Psoas muscle (tissue), 8 donors: ENCODE measurements around the gene TNFSF9. TPM values are rescaled to one million over a fixed set of nuclear protein-coding genes. Genes with fewer than 3 reads are reported as not detected.
"Not testable (repeated sequence)": the region's sequence is repeated elsewhere in the genome, so short reads cannot be mapped to it uniquely, and the experiment has no call there.

Experiments
- ATAC-seq, 4 donors: fragments of 200-7000 bp; cut with Tn5 transposase; one replicate each; pipeline ENCODE4 v1.9.1; 2020; ENCODE audit warnings: moderate library complexity in 3 of 4, mild to moderate bottlenecking in 2 of 4
- DNase-seq, 2 donors: peaks; one replicate each; pipeline ENCODE4 v3.0.0-alpha.2; 2020
- H3K27ac ChIP-seq: fragments of 200-600 bp; one replicate; pipeline ENCODE4 v1.8.0; 2022
- H3K27me3 ChIP-seq, 3 donors: fragments of 200-600 bp in 1 of 3; one replicate each; pipeline versions ENCODE4 v1.6.1 to v1.8.0; 2013 to 2022; ENCODE audit warnings: low read length in 2 of 3, mild to moderate bottlenecking in 2 of 3, moderate library complexity in 1 of 3; ENCODE audit not compliant: insufficient read depth in 3 of 3
- H3K36me3 ChIP-seq, 2 donors: fragments of 200-600 bp in 1 of 2; one replicate each; pipeline versions ENCODE4 v1.6.1 to v1.8.0; 2013 to 2022; ENCODE audit warnings: low read depth in 1 of 2, mild to moderate bottlenecking in 1 of 2, moderate library complexity in 1 of 2; ENCODE audit not compliant: insufficient read depth in 1 of 2
- H3K4me1 ChIP-seq: fragments of 200-600 bp; one replicate; pipeline ENCODE4 v1.8.0; 2022
- H3K4me3 ChIP-seq: fragments of 200-600 bp; one replicate; pipeline ENCODE4 v1.8.0; 2022; ENCODE audit warnings: mild to moderate bottlenecking
- H3K9me3 ChIP-seq: fragments of 200-600 bp; one replicate; pipeline ENCODE4 v1.8.0; 2022
- WGBS, 3 donors: extraction: QIAGEN DNeasy Blood & Tissue Kit; methylation state at CpG; one replicate each; pipeline versions ENCODE4 v1.1.6 to v1.1.7; 2013; 5-methylcytosine and 5-hydroxymethylcytosine counted together
- intact Hi-C, 2 donors: fragments of 100-400 bp; cut with DNase I; formaldehyde crosslinking; loops; one replicate each; pipeline versions ENCODE4 v1.11.0 to v1.14.2; 2022
- polyA plus RNA-seq, 3 donors: library from polyadenylated mRNA; stranded (reverse); fragments of 200-250 nt; gene quantifications; one replicate each; pipeline ENCODE4 v1.2.3, GENCODE V29; 2013
- total RNA-seq, 4 donors: library from RNA; stranded (reverse); fragmentation: NEBNext Ultra II Directional in 2 of 4; extraction: Animal tissue kit (Norgen Biotek cat#: 25700) in 2 of 4; gene quantifications; one replicate each; pipeline versions ENCODE4 v1.2.1 to v1.2.4, GENCODE V29; 2021 to 2023
- TF ChIP-seq, protein P1 (sequence below): fragments of 200-600 bp; IDR thresholded peaks from one replicate; pipeline ENCODE4 v1.8.0; 2022; ENCODE audit warnings: antibody characterized with exemption
- donor health status: healthy with polysubstance abuse.
- donor health status: DM: no; HTN: no; CAD: no; lungs with moderate emphysema.
- donor health status: Bipolar disorder and iron deficiency.
- donor health status: healthy.
- donor health status: DM: yes; HTN: yes; CAD: no.
- donor health status: DM: no; HTN: no; CAD: no.
- donor health status: DM: no; HTN: no; CAD: no.
- donor health status: DM: yes; HTN: yes; CAD: no.

TNFSF9 gene
- total and polyA plus RNA-seq, 7 donors, result 0.25 to 1.9 (median 0.62) TPM; not detected in 1

DNA sequence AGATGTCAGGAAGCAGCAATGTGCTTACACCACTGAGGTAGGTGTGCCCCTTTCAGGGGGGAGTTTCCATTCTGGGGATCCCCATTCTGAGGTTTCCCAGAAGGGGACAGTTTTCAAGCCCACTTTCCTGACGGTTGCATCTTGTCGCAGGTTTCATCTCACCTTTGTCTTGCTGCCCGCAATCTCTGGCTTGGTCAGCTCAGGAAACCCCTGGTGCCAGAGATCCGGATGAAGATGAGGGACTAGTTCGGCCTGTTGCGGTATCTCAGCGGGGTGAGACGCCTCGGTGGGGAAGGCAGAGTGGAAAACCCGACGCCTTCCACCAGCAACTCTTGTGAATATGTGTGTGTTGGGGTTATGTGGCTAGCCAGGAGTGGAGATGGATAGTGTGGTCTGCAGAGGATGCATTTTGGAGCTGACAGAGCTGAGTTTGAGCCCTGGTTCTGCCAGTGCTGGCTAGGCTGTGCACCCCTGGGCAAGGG, 13.1 kb downstream of the TNFSF9 start:
- H3K4me3 ChIP-seq, result no peak overlapping the region
- DNase-seq (no peak), ATAC-seq (no peak)
- intact Hi-C loops, result no loop called here
- H3K4me1 ChIP-seq, result no peaks in the 10 kb centered on the region
- no peaks in the 10 kb centered on the region for H3K9me3 ChIP-seq
- 77 to 80% (median 77%) methylated on average over 11 of the region's 11 CpGs for WGBS, 3 donors
- TF ChIP-seq, protein P1, sequence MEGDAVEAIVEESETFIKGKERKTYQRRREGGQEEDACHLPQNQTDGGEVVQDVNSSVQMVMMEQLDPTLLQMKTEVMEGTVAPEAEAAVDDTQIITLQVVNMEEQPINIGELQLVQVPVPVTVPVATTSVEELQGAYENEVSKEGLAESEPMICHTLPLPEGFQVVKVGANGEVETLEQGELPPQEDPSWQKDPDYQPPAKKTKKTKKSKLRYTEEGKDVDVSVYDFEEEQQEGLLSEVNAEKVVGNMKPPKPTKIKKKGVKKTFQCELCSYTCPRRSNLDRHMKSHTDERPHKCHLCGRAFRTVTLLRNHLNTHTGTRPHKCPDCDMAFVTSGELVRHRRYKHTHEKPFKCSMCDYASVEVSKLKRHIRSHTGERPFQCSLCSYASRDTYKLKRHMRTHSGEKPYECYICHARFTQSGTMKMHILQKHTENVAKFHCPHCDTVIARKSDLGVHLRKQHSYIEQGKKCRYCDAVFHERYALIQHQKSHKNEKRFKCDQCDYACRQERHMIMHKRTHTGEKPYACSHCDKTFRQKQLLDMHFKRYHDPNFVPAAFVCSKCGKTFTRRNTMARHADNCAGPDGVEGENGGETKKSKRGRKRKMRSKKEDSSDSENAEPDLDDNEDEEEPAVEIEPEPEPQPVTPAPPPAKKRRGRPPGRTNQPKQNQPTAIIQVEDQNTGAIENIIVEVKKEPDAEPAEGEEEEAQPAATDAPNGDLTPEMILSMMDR, result no peak
- H3K36me3 ChIP-seq, result no peaks in the 10 kb centered on the region
- no peaks in the 10 kb centered on the region for H3K27me3 ChIP-seq
- H3K27ac ChIP-seq, result no peak overlapping the region

DNA sequence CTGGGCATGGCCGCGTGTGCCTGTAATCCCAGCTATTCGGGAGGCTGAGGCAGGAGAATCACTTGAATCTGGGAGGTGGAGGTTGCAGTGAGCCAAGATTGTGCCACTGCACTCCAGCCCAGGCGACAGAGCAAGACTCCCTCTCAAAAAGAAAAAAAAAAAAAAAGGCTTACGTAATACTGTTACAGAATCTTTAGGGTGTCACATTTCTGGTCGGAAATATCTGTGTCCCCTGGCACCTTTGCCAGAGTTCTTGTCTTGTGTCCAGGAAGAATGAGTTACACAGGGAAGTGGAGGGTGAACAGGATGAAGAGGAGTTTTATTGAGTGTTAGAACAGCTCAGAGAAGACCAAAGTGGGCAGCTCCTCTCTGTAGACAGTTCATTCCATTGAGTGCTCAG, 19.9 kb downstream of the TNFSF9 start:
- H3K9me3 ChIP-seq, intact Hi-C loops, H3K4me1 ChIP-seq, DNase-seq, H3K4me3 ChIP-seq, H3K27ac ChIP-seq, H3K36me3 ChIP-seq, H3K27me3 ChIP-seq: not testable (repeated sequence)
- ATAC-seq, result peak in 3 of 4 donors; percentile 26 to 59 (median 47)
- 30 to 51% (median 45%) methylated on average over 6 of the region's 6 CpGs for WGBS, 3 donors

GRCh38 chr19:6551091-6551490, 20.3 kb downstream of the TNFSF9 start:
- TF ChIP-seq, protein P1, result no peak
- H3K4me1 ChIP-seq, result no peaks in the 10 kb centered on the region
- 56 to 69% (median 58%) methylated on average over 3 of the region's 3 CpGs for WGBS, 3 donors
- DNase-seq (no peak), ATAC-seq (no peak)
- no peak overlapping the region for H3K4me3 ChIP-seq
- no peaks in the 10 kb centered on the region for H3K9me3 ChIP-seq
- H3K27me3 ChIP-seq, result peaks cover 0 to 5% (median 0%) of the 10 kb centered on the region in 3 donors
- no peak overlapping the region for H3K27ac ChIP-seq
- H3K36me3 ChIP-seq, result no peaks in the 10 kb centered on the region
- intact Hi-C loops, result no loop called here

GRCh38 chr19:6551607-6552450, 21.0 kb downstream of the TNFSF9 start:
- no peak overlapping the region for H3K27ac ChIP-seq
- peaks cover 0 to 5% (median 0%) of the 10 kb centered on the region in 3 donors for H3K27me3 ChIP-seq
- 32 to 42% (median 40%) methylated on average over 21 to 28 of the region's 28 CpGs for WGBS, 3 donors
- TF ChIP-seq, protein P1, result no peak
- DNase-seq, result peak in 1 of 2 donors; percentile 56
- no peak overlapping the region for H3K4me3 ChIP-seq
- H3K4me1 ChIP-seq, result no peaks in the 10 kb centered on the region
- intact Hi-C loops, result no loop called here
- ATAC-seq, result no peak
- no peaks in the 10 kb centered on the region for H3K36me3 ChIP-seq
- H3K9me3 ChIP-seq, result no peaks in the 10 kb centered on the region

- no peaks in the 10 kb centered on the region for H3K9me3 ChIP-seq
- ATAC-seq, result no peak
- no peaks in the 10 kb centered on the region for H3K36me3 ChIP-seq
- H3K4me1 ChIP-seq, result no peaks in the 10 kb centered on the region
- TF ChIP-seq, protein P1, result no peak
- peaks cover 0 to 5% (median 0%) of the 10 kb centered on the region in 3 donors for H3K27me3 ChIP-seq
- H3K4me3 ChIP-seq, result no peak overlapping the region
- intact Hi-C loops, result no loop called here
- 89 to 95% (median 93%) methylated on average over 2 of the region's 2 CpGs for WGBS, 3 donors
- no peak for DNase-seq
- no peak overlapping the region for H3K27ac ChIP-seq
Measured at GRCh38 chr19:6556043-6556449, 25.2 kb downstream of the TNFSF9 start.
